H1 (cell line): Measurements from ENCODE around the gene ZNG1F.
"Not testable (repeated sequence)": the region's sequence is repeated elsewhere in the genome, so short reads cannot be mapped to it uniquely, and the experiment has no call there.

Experiments
- CEBPB ChIP-seq: IDR thresholded peaks from 2 replicates; pipeline ENCODE4 v1.6.1; 2012; ENCODE audit warnings: low read depth, low read length
- CREB1 ChIP-seq: IDR thresholded peaks from 2 replicates; pipeline ENCODE4 v1.6.1; 2012; ENCODE audit warnings: inconsistent platforms
- CTCF ChIP-seq, 3 experiments: IDR thresholded peaks; 1 replicate in 2 of 3; 2 replicates in 1 of 3; pipeline versions ENCODE4 v1.5.1 to v1.6.1; 2011; ENCODE audit warnings: low read length in 3 of 3, mild to moderate bottlenecking in 3 of 3, inconsistent platforms in 2 of 3, low read depth in 1 of 3, moderate library complexity in 1 of 3; ENCODE audit not compliant: insufficient read depth in 1 of 3; ENCODE audit errors: control extremely low read depth in 1 of 3
- EGR1 ChIP-seq: IDR thresholded peaks from 2 replicates; pipeline ENCODE4 v1.6.1; 2011; ENCODE audit warnings: low read depth, low read length, borderline replicate concordance
- EZH2 ChIP-seq: fragments of 200-600 bp; sonication (generic); IDR thresholded peaks from 2 replicates; pipeline ENCODE4 v1.7.1; 2012; ENCODE audit warnings: low read depth, mild to moderate bottlenecking, moderate library complexity, low read length, inconsistent platforms; ENCODE audit not compliant: severe bottlenecking
- NRF1 ChIP-seq: IDR thresholded peaks from 2 replicates; pipeline ENCODE4 v1.6.1; 2011; ENCODE audit warnings: mild to moderate bottlenecking, low read depth, low read length, improper control_type of control experiment
- RFX5 ChIP-seq: IDR thresholded peaks from 2 replicates; pipeline ENCODE4 v1.6.1; 2011; ENCODE audit warnings: low read depth, low read length, improper control_type of control experiment, borderline replicate concordance
- SP1 ChIP-seq: IDR thresholded peaks from 2 replicates; pipeline ENCODE4 v1.6.1; 2011; ENCODE audit warnings: low read depth, low read length
- SRF ChIP-seq: IDR thresholded peaks from 2 replicates; pipeline ENCODE4 v1.6.1; 2011; ENCODE audit warnings: mild to moderate bottlenecking, low read depth, low read length, moderate library complexity
- SUZ12 ChIP-seq: fragments of 200-600 bp; sonication (generic); IDR thresholded peaks from 2 replicates; pipeline ENCODE4 v1.6.1; 2012; ENCODE audit warnings: mild to moderate bottlenecking, inconsistent platforms, low read length, moderate library complexity, mixed read lengths
- TAF7 ChIP-seq: optimal IDR thresholded peaks from 2 replicates; pipeline ENCODE3; 2011; ENCODE audit warnings: low read depth, mild to moderate bottlenecking, inconsistent platforms, low read length, moderate library complexity, borderline replicate concordance
- TF ChIP-seq, protein P1 (sequence below): IDR thresholded peaks from 2 replicates; pipeline ENCODE4 v1.6.1; 2012; ENCODE audit warnings: inconsistent platforms

GRCh38 chr9:41090386-41090785 lies 98.7 kb downstream of the ZNG1F start:
- TF ChIP-seq EGR1; NRF1; EZH2; CREB1; SRF; TAF7; CTCF (IDR thresholded peaks at IDR 0.05; ENCODE audit: control extremely low read depth in 1 of 3, insufficient read depth in 1 of 3, low read depth in 1 of 3, low read length in 3 of 3); SUZ12; SP1; RFX5; CEBPB: not testable (repeated sequence)
- TF ChIP-seq, protein P1, sequence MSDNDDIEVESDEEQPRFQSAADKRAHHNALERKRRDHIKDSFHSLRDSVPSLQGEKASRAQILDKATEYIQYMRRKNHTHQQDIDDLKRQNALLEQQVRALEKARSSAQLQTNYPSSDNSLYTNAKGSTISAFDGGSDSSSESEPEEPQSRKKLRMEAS = not testable (repeated sequence)
